Activated CD8-positive, alpha-beta memory T cell treated with anti-CD3 and anti-CD28 coated beads for 1 hour (primary cell): Measurements from ENCODE around the gene RDH13.
"Not testable (repeated sequence)": the region's sequence is repeated elsewhere in the genome, so short reads cannot be mapped to it uniquely, and the experiment has no call there.

ENCODE experiments used
- DNase-seq, 2 donors: peaks; one replicate each; pipeline ENCODE4 v3.0.0-alpha.2; 2020; ENCODE audit warnings: low read depth in 1 of 2; ENCODE audit errors: extremely low read depth in 1 of 2

The RDH13 gene

GRCh38 chr19:55048446-55048845 is 14.5 kb downstream of the RDH13 start:
- no peak for DNase-seq

GRCh38 chr19:55047951-55048350 is 15.0 kb downstream of the RDH13 start:
- DNase-seq: no peak

- DNase-seq: no peak
Observed at GRCh38 chr19:55046975-55047622, 15.8 kb downstream of the RDH13 start.

- no peak for DNase-seq
Observed at GRCh38 chr19:55044771-55045716, 17.9 kb downstream of the RDH13 start.

GRCh38 chr19:55044286-55044685 is 18.7 kb downstream of the RDH13 start:
- no peak for DNase-seq

GRCh38 chr19:55042688-55043087 is 20.3 kb downstream of the RDH13 start:
- no peak for DNase-seq

- no peak for DNase-seq
Observed at GRCh38 chr19:55042344-55042678, 20.6 kb downstream of the RDH13 start.

- DNase-seq: no peak
Observed at GRCh38 chr19:55041627-55042343, 21.2 kb downstream of the RDH13 start.

- no peak for DNase-seq
Observed at GRCh38 chr19:55041244-55041626, 21.7 kb downstream of the RDH13 start.

- DNase-seq: not testable (repeated sequence)
Observed at GRCh38 chr19:55040654-55041053, 22.3 kb downstream of the RDH13 start.

- DNase-seq: not testable (repeated sequence)
Observed at GRCh38 chr19:55037603-55038002, 25.3 kb downstream of the RDH13 start.

- no peak for DNase-seq
Observed at GRCh38 chr19:55036058-55036457, 26.9 kb downstream of the RDH13 start.

GRCh38 chr19:55034751-55035150 is 28.2 kb downstream of the RDH13 start:
- DNase-seq: no peak

GRCh38 chr19:55032976-55033643 is 29.8 kb downstream of the RDH13 start:
- DNase-seq: not testable (repeated sequence)

GRCh38 chr19:55032170-55032800 is 30.7 kb downstream of the RDH13 start:
- DNase-seq: no peak

- DNase-seq: no peak
Observed at GRCh38 chr19:55031178-55031577, 31.8 kb downstream of the RDH13 start.

GRCh38 chr19:55028757-55029156 is 34.2 kb downstream of the RDH13 start:
- no peak for DNase-seq

GRCh38 chr19:55027472-55028337 is 35.2 kb downstream of the RDH13 start:
- DNase-seq: no peak

- not testable (repeated sequence) for DNase-seq
Observed at GRCh38 chr19:55027140-55027471, 35.8 kb downstream of the RDH13 start.

- no peak for DNase-seq
Observed at GRCh38 chr19:55024111-55024510, 38.8 kb downstream of the RDH13 start.
